Inferior parietal cortex (tissue), 1 donor: ENCODE data around the gene ZNF652.
"Not testable (repeated sequence)": the region's sequence is repeated elsewhere in the genome, so short reads cannot be mapped to it uniquely, and the experiment has no call there.

Source experiments
- DNase-seq: peaks from one replicate; pipeline ENCODE4 v3.0.0-alpha.2; 2016; ENCODE audit errors: extremely low spot score

ZNF652 gene

GRCh38 chr17:49361902-49362722 is at the start of gene ZNF652:
Gene ZNF652 (minus strand): TSS chr17:49362250. CDS start chr17:49317725, 44,525 bp downstream.
- peak; percentile 72 for DNase-seq

GRCh38 chr17:49409066-49409465 is 47.0 kb upstream of the ZNF652 start:
- DNase-seq, result no peak

GRCh38 chr17:49407981-49408501 is 46.0 kb upstream of the ZNF652 start:
- DNase-seq, result peak; percentile 67

- no peak for DNase-seq
These were observed 45.0 kb upstream of the ZNF652 start for GRCh38 chr17:49407086-49407485.

GRCh38 chr17:49406421-49407061 is 44.5 kb upstream of the ZNF652 start:
- no peak for DNase-seq

- no peak for DNase-seq
These were observed 42.9 kb upstream of the ZNF652 start for GRCh38 chr17:49404906-49405305.

- no peak for DNase-seq
These were observed 42.3 kb upstream of the ZNF652 start for GRCh38 chr17:49404361-49404760.

GRCh38 chr17:49403514-49404289 is 41.7 kb upstream of the ZNF652 start:
- DNase-seq, result no peak

GRCh38 chr17:49402706-49403105 is 40.7 kb upstream of the ZNF652 start:
- DNase-seq, result no peak

GRCh38 chr17:49401971-49402611 is 40.0 kb upstream of the ZNF652 start:
- peak; percentile 67 for DNase-seq

GRCh38 chr17:49399995-49400394 is 37.9 kb upstream of the ZNF652 start:
- DNase-seq, result no peak

GRCh38 chr17:49397586-49397985 is 35.5 kb upstream of the ZNF652 start:
- no peak for DNase-seq

- no peak for DNase-seq
These were observed 31.6 kb upstream of the ZNF652 start for GRCh38 chr17:49393491-49394255.

GRCh38 chr17:49390548-49391324 is 28.7 kb upstream of the ZNF652 start:
- peak; percentile 75 for DNase-seq

GRCh38 chr17:49389514-49390347 is 27.7 kb upstream of the ZNF652 start:
- DNase-seq, result not testable (repeated sequence)

- no peak for DNase-seq
These were observed 26.9 kb upstream of the ZNF652 start for GRCh38 chr17:49388692-49389513.

- DNase-seq, result no peak
These were observed 26.2 kb upstream of the ZNF652 start for GRCh38 chr17:49388290-49388640.
